Esophagus squamous epithelium (tissue), 4 donors: ENCODE measurements around the gene TNNC1.

Experiments
- POLR2A ChIP-seq, 4 donors: fragments of 450-650 bp; IDR thresholded peaks; one replicate each; pipeline ENCODE4 v1.6.1; 2017; ENCODE audit warnings: antibody characterized with exemption in 4 of 4, mild to moderate bottlenecking in 4 of 4, moderate library complexity in 3 of 4
- TF ChIP-seq, protein P1 (sequence below), 6 experiments: fragments of 450-650 bp in 4 of 6; fragments of 200-600 bp in 2 of 6; sonication (generic) in 2 of 6; IDR thresholded peaks; one replicate each; pipeline ENCODE4 v1.5.1; 2016 to 2019; ENCODE audit warnings: antibody characterized with exemption in 6 of 6, mild to moderate bottlenecking in 4 of 6, moderate library complexity in 4 of 6

GRCh38 chr3:52483081-52483480, 29.2 kb upstream of the TNNC1 start:
- TF ChIP-seq, protein P1, sequence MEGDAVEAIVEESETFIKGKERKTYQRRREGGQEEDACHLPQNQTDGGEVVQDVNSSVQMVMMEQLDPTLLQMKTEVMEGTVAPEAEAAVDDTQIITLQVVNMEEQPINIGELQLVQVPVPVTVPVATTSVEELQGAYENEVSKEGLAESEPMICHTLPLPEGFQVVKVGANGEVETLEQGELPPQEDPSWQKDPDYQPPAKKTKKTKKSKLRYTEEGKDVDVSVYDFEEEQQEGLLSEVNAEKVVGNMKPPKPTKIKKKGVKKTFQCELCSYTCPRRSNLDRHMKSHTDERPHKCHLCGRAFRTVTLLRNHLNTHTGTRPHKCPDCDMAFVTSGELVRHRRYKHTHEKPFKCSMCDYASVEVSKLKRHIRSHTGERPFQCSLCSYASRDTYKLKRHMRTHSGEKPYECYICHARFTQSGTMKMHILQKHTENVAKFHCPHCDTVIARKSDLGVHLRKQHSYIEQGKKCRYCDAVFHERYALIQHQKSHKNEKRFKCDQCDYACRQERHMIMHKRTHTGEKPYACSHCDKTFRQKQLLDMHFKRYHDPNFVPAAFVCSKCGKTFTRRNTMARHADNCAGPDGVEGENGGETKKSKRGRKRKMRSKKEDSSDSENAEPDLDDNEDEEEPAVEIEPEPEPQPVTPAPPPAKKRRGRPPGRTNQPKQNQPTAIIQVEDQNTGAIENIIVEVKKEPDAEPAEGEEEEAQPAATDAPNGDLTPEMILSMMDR (IDR thresholded peaks at IDR 0.05) = no peak
- TF ChIP-seq POLR2A (IDR thresholded peaks at IDR 0.05) = no peak
